GM13976 (cell line): ENCODE data around the gene MED13.
"Not testable (repeated sequence)": the region's sequence is repeated elsewhere in the genome, so short reads cannot be mapped to it uniquely, and the experiment has no call there.

ENCODE experiments used
- DNase-seq: peaks from one replicate; pipeline ENCODE4 v3.0.0; 2012; ENCODE audit warnings: low spot score
- in situ Hi-C: fragments of 300-500 bp; cut with MboI; formaldehyde crosslinking; loops from one replicate; pipeline ENCODE4 v1.12.0; 2022; ENCODE audit warnings: low sequenced_read_pairs, mixed read lengths, inconsistent platforms; ENCODE audit not compliant: unreplicated experiment
- TF ChIP-seq, protein P1 (sequence below): IDR thresholded peaks from 2 replicates; pipeline ENCODE4 v1.5.1; 2012; ENCODE audit warnings: borderline replicate concordance, mild to moderate bottlenecking; ENCODE audit not compliant: insufficient read depth; ENCODE audit errors: extremely low read depth, missing control alignments, control extremely low read depth

Gene MED13

DNA sequence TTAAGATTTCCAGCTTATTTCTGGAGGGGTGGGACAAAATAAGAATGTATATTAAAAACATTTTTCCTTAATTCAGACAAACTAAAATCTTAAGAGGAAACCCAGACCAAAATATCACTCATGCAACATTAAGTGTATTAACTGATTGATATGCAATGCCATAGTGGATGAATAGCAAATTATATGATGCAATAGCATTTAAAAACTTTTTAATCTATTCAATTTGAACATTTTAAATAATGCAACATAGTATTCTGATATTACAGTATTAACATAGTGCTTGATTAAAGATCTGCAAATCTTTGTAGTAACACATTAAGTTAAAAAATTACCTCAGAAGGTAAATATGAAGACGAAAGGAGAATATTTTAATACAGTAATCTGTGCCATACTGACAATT is 122.0 kb downstream of the MED13 start:
- TF ChIP-seq, protein P1, sequence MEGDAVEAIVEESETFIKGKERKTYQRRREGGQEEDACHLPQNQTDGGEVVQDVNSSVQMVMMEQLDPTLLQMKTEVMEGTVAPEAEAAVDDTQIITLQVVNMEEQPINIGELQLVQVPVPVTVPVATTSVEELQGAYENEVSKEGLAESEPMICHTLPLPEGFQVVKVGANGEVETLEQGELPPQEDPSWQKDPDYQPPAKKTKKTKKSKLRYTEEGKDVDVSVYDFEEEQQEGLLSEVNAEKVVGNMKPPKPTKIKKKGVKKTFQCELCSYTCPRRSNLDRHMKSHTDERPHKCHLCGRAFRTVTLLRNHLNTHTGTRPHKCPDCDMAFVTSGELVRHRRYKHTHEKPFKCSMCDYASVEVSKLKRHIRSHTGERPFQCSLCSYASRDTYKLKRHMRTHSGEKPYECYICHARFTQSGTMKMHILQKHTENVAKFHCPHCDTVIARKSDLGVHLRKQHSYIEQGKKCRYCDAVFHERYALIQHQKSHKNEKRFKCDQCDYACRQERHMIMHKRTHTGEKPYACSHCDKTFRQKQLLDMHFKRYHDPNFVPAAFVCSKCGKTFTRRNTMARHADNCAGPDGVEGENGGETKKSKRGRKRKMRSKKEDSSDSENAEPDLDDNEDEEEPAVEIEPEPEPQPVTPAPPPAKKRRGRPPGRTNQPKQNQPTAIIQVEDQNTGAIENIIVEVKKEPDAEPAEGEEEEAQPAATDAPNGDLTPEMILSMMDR = no peak
- DNase-seq = no peak
- in situ Hi-C loops = no loop called here

DNA sequence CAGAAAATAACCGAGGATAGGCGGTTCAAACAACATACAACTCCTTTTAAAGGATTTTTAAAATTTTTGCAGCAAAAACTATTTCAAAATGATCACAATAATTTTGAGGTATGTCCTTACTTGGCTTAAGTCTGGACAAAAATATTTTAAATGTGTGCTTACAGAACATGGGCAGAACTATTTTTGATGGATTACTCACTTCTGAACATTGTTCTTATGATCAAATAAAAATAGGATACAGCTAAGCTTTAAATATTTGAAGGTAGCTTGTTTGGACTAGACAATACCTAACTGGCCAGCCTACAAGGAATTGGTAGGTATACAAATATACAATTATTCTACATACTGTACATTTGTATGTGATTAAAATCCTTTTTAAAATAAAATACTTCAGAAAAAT is 123.0 kb downstream of the MED13 start:
- TF ChIP-seq, protein P1 = no peak
- in situ Hi-C loops = no loop called here
- no peak for DNase-seq

DNA sequence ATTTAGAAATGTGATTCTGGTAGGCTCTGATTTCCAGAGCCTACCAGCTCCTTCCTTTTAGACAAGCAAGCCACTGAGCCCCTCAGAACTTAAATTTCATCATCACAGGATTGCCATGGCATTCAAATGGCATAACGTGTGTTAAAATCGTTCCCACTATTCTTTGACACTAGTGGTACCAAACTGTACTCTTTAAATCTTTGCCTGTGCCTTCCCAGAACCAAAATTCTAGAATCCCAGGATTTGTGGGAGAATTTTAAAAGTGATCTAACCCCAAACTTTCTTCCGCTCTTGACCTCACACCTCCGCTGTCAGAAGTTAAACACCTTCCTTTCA is 137.0 kb downstream of the MED13 start:
- in situ Hi-C loops = no loop called here
- no peak for DNase-seq
- TF ChIP-seq, protein P1 = no peak

DNA sequence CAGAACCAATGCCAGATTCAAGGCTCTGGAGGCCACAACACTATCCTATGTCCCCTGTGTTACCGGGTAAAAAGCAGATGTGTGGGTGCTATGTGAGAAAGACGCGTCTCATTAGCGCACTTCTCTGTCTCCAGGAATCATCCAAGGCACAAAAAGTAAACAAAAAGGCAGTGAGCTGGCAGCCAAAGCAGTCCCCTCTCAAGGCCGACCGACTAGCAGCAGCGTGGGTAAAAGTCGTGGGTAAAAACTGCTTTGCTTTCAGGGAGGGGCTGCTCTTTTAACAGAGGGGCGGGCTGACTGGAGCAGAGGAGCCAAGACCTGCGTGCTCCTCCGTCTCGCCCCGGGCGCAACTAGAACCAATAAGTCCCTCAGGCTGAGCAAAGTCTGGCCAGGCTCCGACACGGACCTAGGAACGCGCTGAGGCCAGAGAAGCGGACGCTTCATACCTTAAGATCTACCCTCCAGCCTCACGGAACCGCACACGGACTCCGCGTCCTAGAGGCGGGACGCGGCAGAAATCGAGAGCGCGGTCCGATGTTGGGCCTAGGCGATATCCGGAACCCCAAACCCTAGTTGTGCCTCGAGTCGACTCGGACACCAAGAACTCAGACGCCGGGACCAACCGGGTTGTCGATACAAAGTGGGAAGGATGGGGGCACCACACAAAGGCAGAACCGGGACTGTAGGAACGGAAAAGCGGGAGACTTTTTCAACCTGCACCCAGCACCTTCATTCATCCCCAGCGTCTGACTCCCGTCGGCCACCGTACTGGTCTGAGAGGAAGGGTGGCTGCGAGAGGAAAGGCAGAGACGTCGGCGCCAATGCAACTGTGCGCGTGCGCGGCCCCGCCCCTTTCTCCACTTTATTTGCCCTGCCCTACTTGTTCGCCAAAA is 137.6 kb downstream of the MED13 start, which contains the start of gene INTS2:
TSS of gene INTS2 (minus strand) at position 775 of the 893 bp plus-strand sequence. CDS start 1,338 bp downstream, outside the sequence.
- in situ Hi-C loops = no loop called here
- TF ChIP-seq, protein P1 = no peak
- peak; percentile 95 for DNase-seq

DNA sequence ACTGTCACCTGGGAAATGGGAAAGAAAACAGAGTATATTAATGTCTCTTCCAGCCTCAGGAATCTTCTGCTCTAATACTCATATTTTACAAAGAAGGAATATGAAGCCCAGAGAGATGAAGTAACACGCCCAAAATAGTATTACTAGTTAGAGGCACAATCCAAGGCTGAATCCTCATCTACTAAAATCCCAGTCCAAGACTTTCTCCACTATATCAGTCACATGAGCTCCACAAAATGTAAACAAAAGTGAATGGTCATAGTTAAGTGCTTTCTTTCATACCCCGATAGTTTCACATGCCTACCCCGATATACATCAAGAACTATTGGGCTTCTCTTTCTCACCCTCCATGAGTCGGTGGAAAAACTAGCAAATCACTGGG is 138.3 kb downstream of the MED13 start:
- TF ChIP-seq, protein P1 = no peak
- DNase-seq = no peak
- in situ Hi-C loops = no loop called here

DNA sequence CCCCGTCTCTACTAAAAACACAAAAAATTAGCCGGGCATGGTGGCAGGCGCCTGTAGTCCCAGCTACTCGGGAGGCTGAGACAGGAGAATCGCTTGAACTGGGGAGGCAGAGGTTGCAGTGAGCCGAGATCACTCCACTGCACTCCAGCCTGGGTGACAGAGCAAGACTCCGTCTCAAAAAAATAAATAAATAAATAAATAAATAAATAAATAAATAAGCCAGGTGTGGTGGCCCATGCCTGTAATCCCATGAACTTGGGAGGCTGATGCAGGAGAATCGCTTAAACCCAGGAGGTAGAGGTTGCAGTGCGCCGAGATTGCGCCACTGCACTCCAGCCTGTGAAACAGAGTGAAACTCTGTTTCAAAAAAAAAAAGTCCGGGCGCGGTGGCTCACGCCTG is 149.9 kb downstream of the MED13 start:
- DNase-seq, in situ Hi-C loops: not testable (repeated sequence)

DNA sequence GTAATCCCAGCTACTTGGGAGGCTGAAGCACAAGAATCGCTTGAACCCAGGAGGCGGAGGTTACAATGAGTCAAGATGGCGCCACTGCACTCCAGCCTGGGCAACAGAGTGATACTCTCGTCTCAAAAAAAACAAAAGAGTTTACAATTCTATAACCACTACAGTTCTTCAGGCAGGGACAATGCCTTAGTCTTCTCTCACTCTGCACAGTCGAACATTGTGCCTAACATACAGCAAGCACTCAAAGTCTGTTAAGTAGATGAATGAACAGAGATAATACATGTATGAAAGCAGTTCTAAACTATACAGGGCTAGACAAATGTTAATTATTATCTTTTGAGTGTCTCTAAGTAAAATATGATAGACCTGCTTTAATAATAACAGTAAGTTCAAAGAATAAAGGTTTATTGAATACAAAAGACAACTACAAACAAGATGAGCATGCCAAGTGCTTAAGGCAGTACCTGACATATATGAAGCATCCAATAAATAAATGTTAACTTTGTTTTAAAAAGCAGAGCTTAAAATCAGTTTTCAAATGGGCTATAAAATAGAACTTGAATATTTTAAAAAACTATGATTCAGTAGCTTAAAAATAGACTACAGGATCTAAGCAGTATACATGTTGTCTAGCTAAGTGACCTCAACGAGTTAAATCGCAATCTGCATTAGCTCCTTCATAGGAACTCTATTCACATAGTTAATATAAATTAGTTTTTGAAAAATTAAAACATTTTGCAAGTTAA is 156.6 kb downstream of the MED13 start:
- in situ Hi-C loops = no loop called here
- TF ChIP-seq, protein P1 = no peak

More for the DNA sequence above, 156.6 kb downstream of the MED13 start:
- no peak for DNase-seq
